CD4-positive, alpha-beta T cell treated with Interleukin-15 for 1 hour (primary cell): ENCODE data around the gene GPATCH8.
A peak's percentile ranks its signal among the peaks of the same experiment; 100 is the strongest.
"Not testable (repeated sequence)": the region's sequence is repeated elsewhere in the genome, so short reads cannot be mapped to it uniquely, and the experiment has no call there.

ENCODE experiments used
- DNase-seq: peaks from one replicate; pipeline ENCODE4 v3.0.0-alpha.2; 2020

GPATCH8 gene

DNA sequence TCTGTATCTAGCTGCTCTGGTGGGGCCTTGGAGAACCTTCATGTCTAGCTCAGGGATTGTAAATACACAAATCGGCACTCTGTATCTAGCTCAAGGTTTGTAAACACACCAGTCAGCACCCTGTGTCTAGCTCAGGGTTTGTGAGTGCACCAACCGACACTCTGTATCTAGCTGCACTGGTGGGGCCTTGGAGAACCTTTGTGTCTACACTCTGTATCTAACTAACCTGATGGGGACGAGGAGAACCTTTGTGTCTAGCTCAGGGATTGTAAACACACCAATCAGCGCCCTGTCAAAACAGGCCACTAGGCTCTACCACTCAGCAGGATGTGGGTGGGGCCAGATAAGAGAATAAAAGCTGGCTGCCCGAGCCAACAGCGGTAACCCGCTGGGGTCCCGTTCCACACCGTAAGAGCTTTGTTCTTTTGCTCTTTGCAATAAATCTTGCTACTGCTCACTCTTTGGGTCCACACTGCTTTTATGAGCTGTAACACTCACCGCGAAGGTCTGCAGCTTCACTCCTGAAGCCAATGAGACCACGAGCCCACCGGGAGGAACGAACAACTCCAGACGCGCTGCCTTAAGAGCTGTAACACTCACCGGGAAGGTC, 133.7 kb downstream of the GPATCH8 start:
- DNase-seq = not testable (repeated sequence)

DNA sequence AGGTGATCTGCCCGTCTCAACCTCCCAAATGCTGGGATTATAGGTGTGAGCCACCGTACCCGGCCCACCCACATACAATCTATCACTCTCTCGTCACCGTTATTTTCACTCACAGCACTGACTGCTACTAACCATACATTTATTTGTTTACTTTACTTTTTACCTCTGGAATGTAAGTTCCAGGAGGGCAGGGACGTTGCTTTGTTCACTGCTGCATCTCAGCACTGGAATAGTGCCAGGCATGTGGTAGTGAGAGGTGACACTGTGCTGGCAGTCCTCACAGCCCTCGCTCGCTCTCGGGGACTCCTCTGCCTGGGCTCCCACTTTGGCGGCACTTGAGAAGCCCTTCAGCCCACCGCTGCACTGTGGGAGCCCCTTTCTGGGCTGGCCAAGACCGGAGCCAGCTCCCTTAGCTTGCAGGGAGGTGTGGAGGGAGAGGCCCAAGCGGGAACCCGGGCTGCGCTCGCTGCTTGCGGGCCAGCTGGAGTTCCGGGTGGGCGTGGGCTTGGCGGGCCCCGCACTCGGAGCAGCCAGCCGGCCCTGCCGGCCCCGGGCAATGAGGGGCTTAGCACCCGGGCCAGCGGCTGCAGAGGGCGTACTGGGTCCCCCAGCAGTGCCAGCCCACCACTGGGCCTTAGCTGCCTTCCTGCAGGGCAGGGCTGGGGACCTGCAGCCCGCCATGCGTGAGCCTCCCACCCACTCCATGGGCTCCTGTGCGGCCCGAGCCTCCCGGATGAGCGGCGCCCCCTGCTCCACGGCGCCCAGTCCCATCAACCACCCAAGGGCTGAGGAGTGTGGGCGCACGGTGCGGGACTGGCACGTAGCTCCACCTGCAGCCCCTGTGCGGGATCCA, 134.6 kb downstream of the GPATCH8 start:
- DNase-seq = not testable (repeated sequence)

DNA sequence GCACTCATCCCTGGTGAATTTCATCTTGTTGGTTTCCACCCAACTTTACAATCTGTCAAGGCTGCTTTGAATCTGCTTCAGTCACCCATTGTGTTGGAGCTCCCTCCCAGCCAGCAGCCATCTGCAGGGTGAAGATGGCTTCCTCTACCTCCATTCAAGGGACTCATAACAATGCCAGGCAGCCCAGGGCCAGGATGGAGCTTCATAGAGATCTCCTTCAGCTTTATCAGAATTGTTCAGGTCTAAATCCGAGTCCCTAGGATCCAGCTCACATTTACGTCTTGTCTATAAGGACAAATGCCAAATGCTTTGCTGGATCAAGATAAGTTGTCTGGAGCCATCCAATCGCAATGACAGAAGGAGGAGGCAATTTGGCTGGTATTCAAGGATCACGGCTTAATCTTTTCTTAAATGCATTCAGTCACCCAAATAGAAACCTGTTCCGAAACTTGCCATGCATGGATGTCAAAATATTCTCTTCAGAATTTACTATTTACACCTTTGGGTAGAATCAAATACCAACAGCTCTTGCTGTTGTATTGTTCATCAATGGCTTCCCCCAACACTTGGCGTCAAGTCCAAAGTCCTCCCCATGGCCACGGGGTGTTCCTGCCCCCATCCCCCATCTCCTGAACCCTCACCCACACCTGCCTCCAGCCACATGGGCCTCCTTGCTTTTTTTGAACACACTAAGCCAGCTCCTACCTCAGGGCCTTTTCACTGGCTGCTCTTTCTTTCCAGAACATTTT, 135.8 kb downstream of the GPATCH8 start:
- DNase-seq = no peak

DNA sequence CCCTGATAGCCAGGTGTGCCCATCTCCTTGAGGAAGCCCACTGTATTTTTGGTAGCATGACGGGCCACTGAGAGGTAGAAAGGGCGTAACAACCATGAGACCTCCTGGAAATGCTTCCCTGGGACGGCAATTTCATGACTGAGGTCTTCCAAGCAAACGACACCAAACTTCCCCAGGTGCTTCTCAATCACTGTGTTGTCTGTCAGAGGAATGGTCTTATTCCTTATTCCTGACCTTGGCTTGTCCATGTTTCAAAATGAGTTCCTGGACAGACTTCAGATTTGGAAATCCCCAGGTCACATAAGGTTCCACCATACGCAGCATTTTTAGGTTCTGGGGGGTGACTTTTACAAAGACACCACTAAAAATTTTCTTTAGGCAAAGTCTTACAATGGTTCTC, 138.2 kb downstream of the GPATCH8 start:
- DNase-seq = not testable (repeated sequence)

DNA sequence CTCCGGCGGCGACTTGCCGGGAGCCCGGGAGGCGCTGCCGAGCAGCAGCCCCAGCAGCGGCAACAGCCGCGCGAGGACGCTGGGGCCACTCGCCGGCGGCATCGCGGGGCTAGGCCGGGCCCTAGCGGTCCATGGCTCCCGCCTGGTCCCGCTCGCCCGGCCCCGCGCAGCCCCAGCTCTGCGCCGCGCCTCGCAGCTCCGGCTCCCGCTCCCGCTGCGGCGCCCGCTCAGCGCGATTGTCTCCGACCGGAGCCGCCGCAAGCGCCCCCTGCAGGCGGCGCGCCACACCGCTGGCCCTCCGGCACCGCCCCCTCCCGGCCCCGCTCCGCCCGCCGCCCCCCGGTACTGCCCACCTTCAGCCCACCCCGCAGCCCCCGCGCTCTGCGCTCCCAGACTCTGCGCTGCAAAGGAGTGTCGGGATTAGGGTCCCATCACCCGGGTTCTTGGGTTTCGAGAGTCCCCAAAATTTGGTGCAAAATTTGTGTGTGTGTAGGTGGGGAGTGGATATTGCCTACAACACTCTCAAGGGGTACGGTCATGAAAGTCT, 139.5 kb downstream of the GPATCH8 start, which contains the start of gene FAM171A2:
FAM171A2 (minus strand) TSS at position 241 of the 547 bp plus-strand sequence; CDS start at position 102, 139 bp downstream.
- DNase-seq = peak; percentile 51

DNA sequence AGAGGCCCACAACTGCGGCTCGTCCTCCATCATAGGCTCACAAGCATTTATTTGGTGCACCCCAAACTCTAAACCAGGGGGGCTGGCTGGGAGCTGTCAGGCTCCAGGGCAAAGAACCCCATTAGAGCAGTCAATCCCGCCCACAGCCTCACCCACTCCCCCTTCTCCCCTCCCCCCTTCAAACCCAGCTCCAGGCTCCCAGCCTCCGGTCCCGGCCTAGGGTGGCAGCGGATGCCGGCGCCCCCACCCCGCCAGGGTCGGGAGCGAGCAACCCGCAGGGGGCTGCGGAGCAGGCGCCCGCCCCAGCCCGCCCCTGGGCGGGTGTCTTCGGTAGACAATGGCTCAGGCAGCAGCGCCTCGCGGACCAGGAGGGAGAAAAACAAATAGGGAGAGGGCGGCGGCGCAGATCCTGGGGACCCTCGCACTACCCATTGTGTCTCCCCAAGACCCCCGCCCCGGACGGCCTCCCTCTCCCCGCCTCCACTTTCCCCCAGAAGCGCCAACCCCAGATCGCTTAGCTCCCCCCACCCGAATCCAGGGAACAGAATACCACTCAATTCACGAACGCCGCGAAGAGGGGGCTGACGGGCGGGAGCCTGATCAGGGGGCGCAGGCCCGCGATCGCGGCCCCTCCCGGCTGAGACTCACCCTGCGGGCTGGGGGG, 140.1 kb downstream of the GPATCH8 start:
- DNase-seq = no peak

DNA sequence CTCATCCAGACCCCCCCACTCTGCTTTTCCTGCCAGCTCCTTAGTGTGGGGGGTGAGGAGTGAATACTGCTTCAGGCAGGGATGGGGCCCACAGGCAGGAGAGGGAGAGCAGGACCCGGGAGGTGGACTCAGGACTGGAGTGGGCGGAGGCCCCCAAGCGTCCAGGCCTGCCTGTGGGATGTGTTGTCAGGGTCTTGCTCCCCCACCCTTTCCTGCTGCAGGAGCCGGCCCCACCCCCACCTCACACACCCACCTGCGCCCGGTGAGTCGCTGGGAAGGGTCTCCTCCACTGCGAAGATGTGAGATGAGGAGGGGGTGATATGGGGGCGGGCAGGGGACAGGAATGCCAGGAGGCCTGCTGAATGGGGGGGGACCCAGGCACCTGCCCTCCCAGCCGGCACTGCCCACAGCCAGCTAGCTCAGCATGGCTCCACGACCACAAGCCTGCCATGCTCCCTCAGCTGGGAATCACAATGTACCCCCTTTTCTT, 140.7 kb downstream of the GPATCH8 start:
- no peak for DNase-seq

DNA sequence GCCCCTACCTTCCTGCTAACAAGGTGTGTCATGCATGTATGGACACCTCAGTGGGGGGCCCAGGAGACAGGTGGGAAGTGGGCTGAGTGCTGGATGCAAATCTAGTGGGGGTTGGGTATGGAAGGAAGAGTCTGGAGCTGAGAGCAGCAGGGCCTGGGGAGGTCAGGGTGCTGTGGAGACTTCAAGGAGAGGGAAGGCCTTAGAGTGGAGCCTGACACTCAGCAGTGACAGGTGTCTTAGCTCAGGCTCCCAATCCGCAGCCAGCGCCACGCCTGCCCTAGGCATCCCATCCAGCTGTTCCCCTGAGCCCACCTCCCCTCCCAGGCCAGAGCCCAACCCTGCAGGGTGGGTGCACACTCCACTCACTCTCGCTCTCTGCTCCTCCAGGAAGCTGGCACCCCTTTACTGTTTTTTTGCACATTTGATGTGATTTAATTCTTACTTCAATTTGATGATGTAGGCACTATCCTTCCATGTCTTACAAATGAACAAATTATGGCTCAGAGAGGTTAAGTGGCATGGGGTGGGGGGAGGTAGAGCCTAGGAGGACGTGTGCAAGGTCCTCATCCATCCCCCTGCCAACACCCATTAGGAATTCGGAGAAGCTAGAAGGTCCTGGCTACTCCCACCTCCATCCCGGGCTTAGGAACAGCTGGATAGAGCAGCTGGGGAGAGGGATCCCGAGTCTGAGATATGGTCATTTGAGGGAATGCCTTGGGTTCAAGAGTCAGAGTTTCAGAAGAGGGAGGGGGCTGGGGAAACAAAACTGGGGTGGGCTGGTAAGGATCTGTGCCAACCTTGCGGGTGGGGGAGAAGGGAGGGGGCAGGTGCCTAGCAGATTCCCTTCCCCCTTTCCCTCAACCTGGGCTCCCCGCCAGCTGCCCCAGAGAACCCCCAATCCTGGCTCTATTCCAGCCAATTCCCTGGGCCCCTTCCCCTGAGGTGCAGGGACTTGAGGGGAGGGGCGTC, 141.6 kb downstream of the GPATCH8 start:
- no peak for DNase-seq

DNA sequence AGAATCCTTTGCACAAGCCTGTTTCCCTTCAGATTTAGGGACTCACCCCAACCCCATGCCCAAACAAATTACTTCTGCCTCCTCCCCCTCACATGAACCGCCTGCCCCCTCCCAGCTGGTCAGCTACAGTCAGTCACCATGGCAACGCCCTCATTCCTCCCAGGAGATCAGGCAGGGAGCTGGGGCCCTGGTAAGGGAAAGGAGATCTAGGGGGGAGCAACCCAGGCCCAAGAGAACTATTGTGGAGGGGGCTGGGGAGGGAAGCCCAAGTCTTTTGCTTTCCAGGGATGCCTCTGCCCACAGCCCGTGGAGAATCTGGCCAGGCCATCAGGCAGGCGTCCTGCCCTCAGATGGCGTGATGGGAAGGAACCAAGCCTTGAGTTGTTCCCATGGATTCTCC, 142.4 kb downstream of the GPATCH8 start:
- DNase-seq = no peak

DNA sequence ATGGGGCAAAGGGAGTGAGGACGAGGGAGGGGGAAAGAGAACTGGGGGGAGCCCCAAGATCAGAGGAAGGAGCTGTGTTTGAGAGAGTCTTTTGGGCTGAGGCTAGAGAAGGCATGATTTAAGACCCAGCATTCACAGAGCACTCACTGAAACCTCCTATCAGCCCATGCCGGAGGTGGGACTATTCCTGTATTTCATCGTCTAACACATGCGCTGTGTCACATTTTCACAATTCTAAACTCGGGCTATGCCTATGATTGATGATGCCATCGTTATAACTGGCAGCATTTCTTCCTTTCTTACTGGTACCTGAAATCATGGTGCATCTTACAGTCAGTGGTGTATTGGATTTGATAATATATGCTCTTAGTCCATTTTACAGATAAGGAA, 143.1 kb downstream of the GPATCH8 start:
- no peak for DNase-seq

DNA sequence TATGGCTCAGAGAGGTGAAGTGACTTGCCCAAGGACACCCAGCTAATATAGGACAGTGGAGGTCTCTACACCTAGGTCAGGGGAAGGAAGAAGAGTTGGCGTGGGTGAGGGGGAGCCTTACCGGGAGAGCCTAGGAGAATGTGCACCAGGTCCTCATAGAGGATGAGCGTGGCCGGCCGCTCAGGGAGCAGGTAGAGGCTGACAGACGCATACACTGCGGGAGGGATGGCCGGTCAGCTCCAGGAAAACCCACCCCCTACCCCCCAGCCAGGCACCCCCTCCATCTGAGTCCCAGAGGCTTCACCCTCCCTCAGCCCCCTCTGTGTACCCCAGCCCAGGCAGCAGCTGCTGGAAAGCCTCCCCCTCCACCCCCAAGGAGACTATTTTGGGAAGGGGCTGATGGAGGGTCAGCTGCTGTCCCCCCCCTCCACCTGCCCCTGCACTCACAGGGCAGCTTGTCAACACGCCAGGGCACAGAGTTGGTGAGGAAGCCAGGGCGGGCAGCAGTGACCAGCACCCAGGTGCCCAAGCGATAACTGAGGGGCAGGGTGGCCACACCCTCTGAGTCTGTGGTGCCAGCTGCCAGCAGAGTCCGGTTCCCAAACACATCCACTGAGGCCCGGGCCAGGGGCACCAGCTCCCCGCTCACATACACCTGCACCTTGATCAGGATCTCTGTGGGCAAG, 143.6 kb downstream of the GPATCH8 start:
- no peak for DNase-seq

DNA sequence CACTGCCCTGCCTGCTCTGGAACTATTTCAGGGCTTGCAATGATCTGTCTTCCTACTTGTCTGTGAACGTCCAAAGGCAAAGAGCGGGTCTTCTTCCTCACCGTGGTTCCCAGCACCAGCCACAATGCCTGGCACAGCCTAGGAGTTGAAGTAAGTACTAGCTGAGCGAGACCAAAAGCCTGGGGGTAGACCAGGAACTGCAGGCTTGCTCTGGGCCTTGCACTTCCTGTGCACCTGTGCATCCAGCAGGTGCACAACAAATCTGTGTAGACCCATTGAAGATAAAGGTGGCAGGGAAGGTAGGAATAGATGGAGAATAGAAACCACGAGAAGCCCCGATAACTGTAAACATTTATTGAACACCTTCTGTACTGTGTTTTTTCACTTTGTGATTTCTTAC, 144.2 kb downstream of the GPATCH8 start:
- no peak for DNase-seq

DNA sequence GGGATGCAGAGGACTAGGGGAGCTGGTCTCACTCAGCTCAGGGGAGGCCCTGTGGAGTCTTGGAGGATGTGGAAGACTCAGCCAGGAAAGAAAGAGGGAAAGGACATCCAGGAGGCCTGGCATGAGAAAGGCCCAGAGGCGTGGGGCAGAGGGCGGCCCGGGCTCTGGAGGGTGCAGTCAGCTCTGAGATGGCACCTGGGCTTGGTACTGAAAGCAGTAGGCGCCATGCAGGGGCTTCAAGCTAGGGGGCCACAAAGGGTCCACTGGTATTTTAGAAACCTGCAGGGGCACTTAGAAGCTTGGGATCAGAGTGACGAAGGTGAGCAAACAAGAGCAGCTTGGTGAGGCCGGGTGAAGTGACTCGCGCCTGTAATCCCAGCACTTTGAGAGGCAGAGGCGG, 145.1 kb downstream of the GPATCH8 start:
- no peak for DNase-seq

DNA sequence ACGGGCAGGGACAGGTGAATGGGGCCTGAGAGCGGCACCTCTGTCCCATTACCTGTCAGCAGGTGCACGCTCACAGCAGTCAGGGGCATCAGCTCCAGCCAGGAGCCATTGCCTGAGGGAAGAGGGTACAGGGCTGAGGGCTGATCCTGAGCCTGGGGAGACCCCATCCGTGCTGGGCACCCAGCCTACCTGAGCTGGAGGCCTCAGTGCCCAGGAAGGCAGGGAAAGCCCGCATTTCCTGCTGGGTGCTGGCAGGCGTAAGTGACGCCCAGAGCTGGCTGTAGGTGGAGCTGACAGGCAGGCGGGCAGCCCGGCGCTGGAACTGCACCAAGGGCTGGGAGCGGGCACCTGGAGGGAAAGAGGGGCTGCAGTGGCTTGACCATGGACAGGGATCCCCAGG, 147.0 kb downstream of the GPATCH8 start:
- DNase-seq = no peak

DNA sequence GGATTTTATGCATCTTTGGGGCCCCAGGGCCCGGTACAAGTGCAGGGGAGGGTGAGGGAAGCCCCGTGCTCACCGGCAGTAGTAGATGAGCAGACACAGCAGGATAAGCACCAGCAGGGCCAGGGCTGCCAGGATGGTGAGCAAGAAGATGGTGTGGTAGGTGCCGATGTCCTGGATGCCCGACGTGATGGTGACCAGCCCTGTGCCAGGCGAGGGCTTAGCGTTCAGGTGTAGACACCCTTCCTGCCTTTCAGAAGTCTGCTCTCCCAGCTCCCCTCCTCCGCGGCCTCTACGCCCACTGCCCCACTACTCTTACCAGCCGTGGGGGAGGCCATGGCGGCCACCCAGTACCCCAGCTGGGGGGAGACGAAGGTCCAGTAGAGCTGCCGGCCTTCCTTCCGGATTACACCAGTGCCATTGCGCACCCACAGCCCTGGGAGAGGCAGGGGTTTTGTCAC, 147.5 kb downstream of the GPATCH8 start:
- DNase-seq = no peak

DNA sequence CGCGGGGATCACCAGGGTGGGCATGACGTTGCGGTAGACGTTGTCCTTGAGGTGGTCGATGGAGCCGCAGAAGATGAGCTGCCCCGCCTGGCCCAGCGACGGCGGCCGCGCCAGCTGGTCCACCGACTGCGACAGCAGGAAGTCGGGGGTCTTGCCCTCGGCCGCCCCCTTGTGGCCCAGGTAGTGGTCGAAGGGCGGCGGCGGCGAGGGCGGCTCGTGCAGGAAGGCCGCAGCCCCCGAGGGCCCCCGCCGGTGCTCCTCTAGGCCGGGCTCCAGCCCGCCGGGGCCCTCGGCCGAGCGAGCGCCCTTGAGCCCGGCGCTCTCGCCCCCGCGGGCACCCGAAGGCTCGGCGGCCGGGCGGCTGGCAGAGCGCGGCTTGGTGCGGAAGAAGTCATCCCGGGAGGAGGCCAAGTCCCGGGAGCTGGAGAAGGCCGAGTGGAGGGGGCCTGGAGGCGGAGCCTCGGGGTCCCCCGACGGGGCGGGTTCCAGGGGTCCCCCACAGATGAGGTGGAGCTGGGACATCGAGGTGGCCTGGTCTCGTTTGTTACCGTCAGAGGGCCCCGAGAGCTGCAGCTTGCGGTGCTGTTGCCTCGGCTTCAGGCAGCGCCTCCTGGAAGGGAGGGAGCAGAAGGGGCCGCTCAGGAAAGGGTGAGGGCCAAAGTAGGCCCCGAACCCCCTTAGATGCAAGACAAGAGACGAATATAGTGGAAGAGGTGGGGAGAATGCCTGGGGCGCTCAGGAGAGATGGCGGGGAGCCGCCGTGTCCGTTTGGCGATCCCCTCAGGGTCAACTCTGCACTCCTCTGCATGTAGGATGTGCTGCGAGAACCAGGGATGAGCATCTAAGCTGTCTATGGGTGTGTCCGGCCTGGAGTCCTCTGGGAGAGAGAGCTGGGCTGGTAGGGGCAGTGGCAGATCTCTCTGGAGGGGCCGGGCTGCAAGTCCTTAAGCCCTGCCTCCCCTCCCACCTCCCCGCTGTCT, 148.3 kb downstream of the GPATCH8 start:
- peak; percentile 48 for DNase-seq

DNA sequence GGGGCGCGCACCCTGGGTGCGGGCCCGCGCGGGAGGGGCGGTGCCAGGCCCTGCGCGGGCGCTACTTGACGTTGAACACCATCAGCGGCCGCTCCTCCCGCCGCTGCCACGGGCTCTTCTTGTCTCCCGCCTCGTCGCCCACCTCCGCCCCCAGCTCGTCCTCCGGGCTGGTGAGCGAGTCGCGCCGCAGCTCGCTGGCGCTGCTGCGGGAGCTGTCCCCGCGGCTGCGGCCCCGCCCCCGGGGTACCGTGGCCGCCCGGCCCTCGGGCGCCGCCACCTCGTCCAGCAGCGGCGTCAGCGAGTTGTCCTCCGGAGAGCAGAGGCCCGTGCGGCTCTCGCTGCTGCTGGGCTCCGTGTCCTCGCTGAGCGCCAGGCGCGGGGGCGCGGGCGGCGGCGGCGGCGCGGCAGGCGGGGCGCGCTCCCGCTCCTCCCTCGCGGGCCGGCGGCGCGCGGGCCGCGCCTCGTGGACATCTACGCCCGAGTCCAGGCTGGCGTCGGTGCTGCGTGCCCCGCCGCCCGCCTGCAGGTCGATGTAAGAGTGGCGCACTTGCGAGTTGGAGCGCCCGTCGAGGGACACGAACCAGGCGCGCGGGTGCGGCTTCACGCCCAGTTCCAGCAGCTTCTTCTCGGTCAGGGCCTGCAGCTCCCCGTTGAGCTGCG, 149.4 kb downstream of the GPATCH8 start:
- no peak for DNase-seq

DNA sequence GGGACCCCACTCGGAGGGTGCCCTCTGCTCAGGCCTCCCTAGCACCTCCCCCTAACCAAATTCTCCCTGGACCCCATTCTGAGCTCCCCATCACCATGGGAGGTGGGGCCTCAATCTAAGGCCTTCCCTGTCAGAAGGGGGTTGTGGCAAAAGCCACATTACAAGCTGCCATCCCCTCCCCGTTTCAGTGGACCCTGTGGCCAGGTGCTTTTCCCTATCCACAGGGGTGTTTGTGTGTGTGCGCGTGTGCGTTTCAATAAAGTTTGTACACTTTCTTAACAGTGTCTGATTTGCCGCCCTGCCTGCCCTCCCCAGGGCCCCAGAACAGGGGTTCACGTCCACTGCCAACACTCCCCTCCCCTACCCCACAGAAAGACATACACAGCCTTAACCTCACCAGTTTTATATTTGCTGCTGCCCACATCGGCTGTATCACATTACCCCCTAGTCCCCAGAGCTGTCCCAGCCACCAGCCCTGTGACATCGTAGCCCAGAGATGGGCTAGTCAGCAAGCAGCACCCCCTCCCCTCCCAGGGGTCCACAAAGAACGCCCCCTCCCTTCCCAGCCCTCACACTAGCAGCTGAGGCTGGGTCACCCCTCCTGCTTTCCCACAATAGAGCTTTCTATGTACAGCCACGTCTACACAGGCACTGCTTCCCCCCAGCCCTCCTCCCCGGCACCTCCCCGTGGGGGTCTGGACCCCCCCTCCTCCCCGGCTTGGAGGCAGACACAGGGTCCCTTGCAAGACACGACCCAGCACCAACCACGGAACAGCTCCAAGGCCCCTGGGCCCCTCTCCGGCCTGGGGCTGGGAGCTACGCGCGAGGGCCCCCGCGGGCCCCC, 150.2 kb downstream of the GPATCH8 start:
- no peak for DNase-seq
